GM12892 (cell line): ENCODE measurements around the gene UBASH3A.

ENCODE experiments used
- POLR2A ChIP-seq: IDR thresholded peaks from 2 replicates; pipeline ENCODE4 v1.6.1; 2011; ENCODE audit warnings: low read depth, low read length, control low read depth
- POLR2AphosphoS5 ChIP-seq: IDR thresholded peaks from 2 replicates; pipeline ENCODE4 v1.6.1; 2011; ENCODE audit warnings: low read depth, low read length, control low read depth
- TAF1 ChIP-seq: IDR thresholded peaks from 2 replicates; pipeline ENCODE4 v1.6.1; 2011; ENCODE audit warnings: low read depth, mild to moderate bottlenecking, control low read depth, low read length, borderline replicate concordance

- no peak for TF ChIP-seq POLR2A
- no peak for TF ChIP-seq POLR2AphosphoS5
- TF ChIP-seq TAF1, result no peak
Measured at GRCh38 chr21:42379426-42380215, 24.1 kb upstream of the UBASH3A start.
